ENCODE data around the gene TNXB. TPM values are rescaled to one million over a fixed set of nuclear protein-coding genes. Genes with fewer than 3 reads are reported as not detected.
A peak's percentile ranks its signal among the peaks of the same experiment; 100 is the strongest.

The TNXB gene
- total and polyA plus RNA-seq, 9 of the 15 experiments (the other 6 are each of a cell fraction or from before 2014, with no cell fraction given), result 0.14 to 28.1 (median 12.4) TPM

GRCh38 chr6:32131439-32131948 lies 22.4 kb upstream of the TNXB start (continued):
- TF ChIP-seq ZBTB11 (CRISPR knock-in tag; IDR thresholded peaks at IDR 0.05), result peak in 1 of 3 experiments; percentile 87; a peak in 2 of 6 replicates
- TF ChIP-seq CBFA2T3 (IDR thresholded peaks at IDR 0.05), result peak; percentile 100
- peak; percentile 90 for TF ChIP-seq ZNF589 (CRISPR knock-in tag; IDR thresholded peaks at IDR 0.05; ENCODE audit: low read depth)
- TF ChIP-seq DPF2 (IDR thresholded peaks at IDR 0.05), result peak; percentile 99
- TF ChIP-seq SOX6 (IDR thresholded peaks at IDR 0.05), result peak; percentile 99
- TF ChIP-seq ZNF444 (CRISPR knock-in tag; IDR thresholded peaks at IDR 0.05), result peak; percentile 55; the same call in 1 of the 2 replicates
- TF ChIP-seq ZNF695 (CRISPR knock-in tag; IDR thresholded peaks at IDR 0.05), result no peak
- peak; percentile 100 for TF ChIP-seq NCOR1 (IDR thresholded peaks at IDR 0.05)
- TF ChIP-seq U2AF1 (optimal IDR thresholded peaks at IDR 0.05; ENCODE audit: low read depth, low read length), result no peak
- peak; percentile 98 for TF ChIP-seq EP300 (IDR thresholded peaks at IDR 0.05; ENCODE audit: low read length)
- peak; percentile 91 for TF ChIP-seq MITF (IDR thresholded peaks at IDR 0.05)
- TF ChIP-seq ZBTB2 (IDR thresholded peaks at IDR 0.05), result peak; percentile 70
- TF ChIP-seq NBN (IDR thresholded peaks at IDR 0.05; ENCODE audit: low read depth), result peak; percentile 87
- peak; percentile 86 to 93; a peak in 3 of 4 replicates for TF ChIP-seq HDAC1 (IDR thresholded peaks at IDR 0.05)
- TF ChIP-seq ZBED1 (IDR thresholded peaks at IDR 0.05), result peak; percentile 80; the same call in 1 of the 2 replicates
- TF ChIP-seq GATAD2A (IDR thresholded peaks at IDR 0.05), result peak; percentile 69; the same call in 1 of the 2 replicates
- peak; percentile 24; the same call in 1 of the 2 replicates for TF ChIP-seq SP1 (CRISPR knock-in tag; IDR thresholded peaks at IDR 0.05)
- 0 out of 2 replicates have a peak, but pooled peaks have one; percentile 69 for TF ChIP-seq ETS1 (conservative IDR thresholded peaks at IDR 0.05; ENCODE audit: control insufficient read depth, low read depth, low read length)
- TF ChIP-seq UBTF (IDR thresholded peaks at IDR 0.05; ENCODE audit: borderline replicate concordance in 1 of 2, low read depth in 2 of 2, low read length in 2 of 2), result no peak

All from K562 (cell line).